DND-41 (cell line): ENCODE data around the gene DCLK1.

ENCODE experiments used
- EZH2 ChIP-seq: IDR thresholded peaks from 3 replicates; pipeline ENCODE4 v1.6.1; 2012; ENCODE audit warnings: borderline replicate concordance, low read depth, mild to moderate bottlenecking, moderate library complexity, low read length, inconsistent platforms; ENCODE audit not compliant: severe bottlenecking
- TF ChIP-seq, protein P1 (sequence below): IDR thresholded peaks from 2 replicates; pipeline ENCODE4 v1.5.1; 2012; ENCODE audit warnings: borderline replicate concordance, low read length, moderate library complexity, mild to moderate bottlenecking; ENCODE audit not compliant: poor library complexity, severe bottlenecking; ENCODE audit errors: extremely low read depth

DNA sequence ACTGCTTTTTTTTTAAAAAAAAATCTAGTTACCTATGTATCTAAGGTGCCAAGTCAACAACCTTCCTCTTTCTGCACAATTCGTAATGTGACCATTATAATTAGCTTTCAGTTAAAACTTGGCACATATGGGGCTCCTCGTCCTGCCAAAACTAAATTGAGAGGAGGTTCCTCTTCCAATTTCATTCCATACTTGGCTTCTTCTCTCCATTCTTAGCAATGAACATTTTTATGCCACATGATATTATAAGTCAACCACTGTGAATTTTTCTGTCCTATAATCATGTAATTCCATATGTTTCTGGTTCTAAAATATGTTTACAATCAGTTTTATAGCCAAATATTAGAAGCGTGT lies 177.0 kb downstream of the DCLK1 start:
- TF ChIP-seq, protein P1, sequence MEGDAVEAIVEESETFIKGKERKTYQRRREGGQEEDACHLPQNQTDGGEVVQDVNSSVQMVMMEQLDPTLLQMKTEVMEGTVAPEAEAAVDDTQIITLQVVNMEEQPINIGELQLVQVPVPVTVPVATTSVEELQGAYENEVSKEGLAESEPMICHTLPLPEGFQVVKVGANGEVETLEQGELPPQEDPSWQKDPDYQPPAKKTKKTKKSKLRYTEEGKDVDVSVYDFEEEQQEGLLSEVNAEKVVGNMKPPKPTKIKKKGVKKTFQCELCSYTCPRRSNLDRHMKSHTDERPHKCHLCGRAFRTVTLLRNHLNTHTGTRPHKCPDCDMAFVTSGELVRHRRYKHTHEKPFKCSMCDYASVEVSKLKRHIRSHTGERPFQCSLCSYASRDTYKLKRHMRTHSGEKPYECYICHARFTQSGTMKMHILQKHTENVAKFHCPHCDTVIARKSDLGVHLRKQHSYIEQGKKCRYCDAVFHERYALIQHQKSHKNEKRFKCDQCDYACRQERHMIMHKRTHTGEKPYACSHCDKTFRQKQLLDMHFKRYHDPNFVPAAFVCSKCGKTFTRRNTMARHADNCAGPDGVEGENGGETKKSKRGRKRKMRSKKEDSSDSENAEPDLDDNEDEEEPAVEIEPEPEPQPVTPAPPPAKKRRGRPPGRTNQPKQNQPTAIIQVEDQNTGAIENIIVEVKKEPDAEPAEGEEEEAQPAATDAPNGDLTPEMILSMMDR, result no peak
- TF ChIP-seq EZH2, result no peak
